GM08714 (cell line): ENCODE data around the gene ACTL9.
"Not testable (repeated sequence)": the region's sequence is repeated elsewhere in the genome, so short reads cannot be mapped to it uniquely, and the experiment has no call there.

Source experiments
- H3K4me3 ChIP-seq: fragments of 200-500 bp; sonication (Bioruptor generic); 2 replicates; pipeline ENCODE4 v1.5.1; 2014; ENCODE audit warnings: mild to moderate bottlenecking, low read length, inconsistent platforms
- ZNF274 ChIP-seq: IDR thresholded peaks from 2 replicates; pipeline ENCODE4 v1.6.1; 2012; ENCODE audit warnings: mild to moderate bottlenecking, low read depth, low read length

Gene ACTL9

GRCh38 chr19:8698433-8699063 lies at the start of gene ACTL9:
ACTL9 (minus strand) TSS chr19:8698795; CDS start chr19:8698701, 94 bp downstream.
- no peak within 1 kb of the TSS for H3K4me3 ChIP-seq
- TF ChIP-seq ZNF274: no peak

GRCh38 chr19:8739291-8740065 lies 40.9 kb upstream of the ACTL9 start:
- H3K4me3 ChIP-seq: not testable (repeated sequence)

- TF ChIP-seq ZNF274: no peak
- H3K4me3 ChIP-seq: no peak overlapping the region
Measured at GRCh38 chr19:8738377-8738776, 39.8 kb upstream of the ACTL9 start.

GRCh38 chr19:8731428-8732169 lies 33.0 kb upstream of the ACTL9 start:
- no peak for TF ChIP-seq ZNF274

GRCh38 chr19:8724276-8724675 lies 25.7 kb upstream of the ACTL9 start:
- no peak for TF ChIP-seq ZNF274
- H3K4me3 ChIP-seq: no peak overlapping the region

More at GRCh38 chr19:8731428-8732169, 33.0 kb upstream of the ACTL9 start:
- H3K4me3 ChIP-seq: no peak overlapping the region

- TF ChIP-seq ZNF274: no peak
- no peak overlapping the region for H3K4me3 ChIP-seq
Measured at GRCh38 chr19:8722032-8722431, 23.4 kb upstream of the ACTL9 start.

- TF ChIP-seq ZNF274: no peak
Measured at GRCh38 chr19:8721334-8721733, 22.7 kb upstream of the ACTL9 start, which contains the start of gene OR2Z1. OR2Z1 (plus strand) TSS chr19:8721634; CDS start chr19:8731029, 9,395 bp downstream.

GRCh38 chr19:8710337-8710736 lies 11.7 kb upstream of the ACTL9 start:
- not testable (repeated sequence) for H3K4me3 ChIP-seq

More at GRCh38 chr19:8721334-8721733, 22.7 kb upstream of the ACTL9 start, which contains the start of gene OR2Z1:
- H3K4me3 ChIP-seq: no peak within 1 kb of the TSS

GRCh38 chr19:8705742-8706141 lies 7.1 kb upstream of the ACTL9 start:
- TF ChIP-seq ZNF274: no peak

GRCh38 chr19:8705304-8705703 lies 6.7 kb upstream of the ACTL9 start:
- H3K4me3 ChIP-seq: not testable (repeated sequence)

More at GRCh38 chr19:8705742-8706141, 7.1 kb upstream of the ACTL9 start:
- no peak overlapping the region for H3K4me3 ChIP-seq

GRCh38 chr19:8703223-8703622 lies 4.6 kb upstream of the ACTL9 start:
- no peak for TF ChIP-seq ZNF274
- H3K4me3 ChIP-seq: no peak overlapping the region

- no peak for TF ChIP-seq ZNF274
- H3K4me3 ChIP-seq: no peak overlapping the region
Measured at GRCh38 chr19:8702350-8702749, 3.8 kb upstream of the ACTL9 start.

GRCh38 chr19:8700956-8701355 lies 2.4 kb upstream of the ACTL9 start:
- no peak for TF ChIP-seq ZNF274
- H3K4me3 ChIP-seq: no peak overlapping the region

- no peak for TF ChIP-seq ZNF274
Measured at GRCh38 chr19:8699908-8700307, 1.3 kb upstream of the ACTL9 start.

More at GRCh38 chr19:8699908-8700307, 1.3 kb upstream of the ACTL9 start:
- H3K4me3 ChIP-seq: no peak overlapping the region
